Fibroblast of the aortic adventitia (primary cell): ENCODE results near the gene THOC3. TPM values are rescaled to one million over a fixed set of nuclear protein-coding genes. Genes with fewer than 3 reads are reported as not detected.
"Not testable (repeated sequence)": the region's sequence is repeated elsewhere in the genome, so short reads cannot be mapped to it uniquely, and the experiment has no call there.

Experiments used
- DNase-seq: peaks from one replicate; pipeline ENCODE4 v3.0.0-alpha.2; 2010; ENCODE audit warnings: low read depth
- H3K4me3 ChIP-seq: 2 replicates; pipeline ENCODE4 v1.5.1; 2011; ENCODE audit warnings: low read depth, mild to moderate bottlenecking, control low read depth, low read length, moderate library complexity
- total RNA-seq: library from RNA; depleted of rRNA; stranded (reverse); fragments of >200 nt; gene quantifications from 2 replicates; pipeline ENCODE4 v1.2.3, GENCODE V29; 2012; ENCODE audit warnings: low replicate concordance

Gene THOC3, protein sequence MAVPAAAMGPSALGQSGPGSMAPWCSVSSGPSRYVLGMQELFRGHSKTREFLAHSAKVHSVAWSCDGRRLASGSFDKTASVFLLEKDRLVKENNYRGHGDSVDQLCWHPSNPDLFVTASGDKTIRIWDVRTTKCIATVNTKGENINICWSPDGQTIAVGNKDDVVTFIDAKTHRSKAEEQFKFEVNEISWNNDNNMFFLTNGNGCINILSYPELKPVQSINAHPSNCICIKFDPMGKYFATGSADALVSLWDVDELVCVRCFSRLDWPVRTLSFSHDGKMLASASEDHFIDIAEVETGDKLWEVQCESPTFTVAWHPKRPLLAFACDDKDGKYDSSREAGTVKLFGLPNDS
- total RNA-seq = 14.8 and 19.0 TPM in 2 replicates

DNA sequence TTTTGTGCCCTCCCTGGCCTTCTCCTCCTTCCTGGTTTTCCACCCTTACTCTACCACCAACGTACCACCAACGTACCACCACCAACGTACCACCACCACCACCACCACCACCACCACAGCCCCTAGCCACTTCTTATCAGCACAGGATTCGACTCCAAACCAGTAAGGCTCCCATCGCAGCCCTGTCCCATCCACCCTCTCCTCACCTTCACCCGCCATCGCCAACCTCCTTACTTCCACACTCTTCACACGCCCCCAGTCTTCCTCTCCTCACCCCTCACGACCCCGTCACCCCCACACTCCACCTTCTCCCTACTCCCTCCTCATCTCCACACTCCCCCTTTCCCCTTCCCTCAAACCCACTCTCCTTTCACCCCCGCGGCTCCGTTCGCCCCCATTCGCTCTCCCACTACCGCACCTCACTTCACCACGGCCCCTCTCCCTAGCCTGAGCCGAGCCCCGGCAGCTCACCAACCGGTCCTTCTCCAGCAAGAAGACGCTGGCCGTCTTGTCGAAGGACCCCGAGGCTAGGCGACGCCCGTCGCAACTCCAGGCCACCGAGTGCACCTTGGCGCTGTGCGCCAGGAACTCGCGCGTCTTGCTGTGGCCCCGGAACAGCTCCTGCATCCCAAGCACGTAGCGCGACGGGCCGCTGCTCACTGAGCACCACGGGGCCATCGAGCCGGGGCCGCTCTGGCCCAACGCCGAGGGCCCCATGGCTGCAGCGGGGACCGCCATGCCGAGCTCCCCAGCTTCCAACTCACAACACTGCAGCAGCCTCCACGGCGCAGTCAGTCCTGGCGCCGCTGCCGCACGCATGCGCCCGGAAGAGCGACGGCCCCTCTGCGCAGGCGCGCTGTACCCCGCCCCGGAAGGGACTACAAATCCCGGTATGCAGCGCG, at the start of gene THOC3:
THOC3 (minus strand) TSS at position 845 of the 902 bp plus-strand sequence; CDS start at position 738, 107 bp downstream.
- H3K4me3 ChIP-seq = peak within 1 kb of the TSS; percentile 65
- peak; percentile 62 for DNase-seq

DNA sequence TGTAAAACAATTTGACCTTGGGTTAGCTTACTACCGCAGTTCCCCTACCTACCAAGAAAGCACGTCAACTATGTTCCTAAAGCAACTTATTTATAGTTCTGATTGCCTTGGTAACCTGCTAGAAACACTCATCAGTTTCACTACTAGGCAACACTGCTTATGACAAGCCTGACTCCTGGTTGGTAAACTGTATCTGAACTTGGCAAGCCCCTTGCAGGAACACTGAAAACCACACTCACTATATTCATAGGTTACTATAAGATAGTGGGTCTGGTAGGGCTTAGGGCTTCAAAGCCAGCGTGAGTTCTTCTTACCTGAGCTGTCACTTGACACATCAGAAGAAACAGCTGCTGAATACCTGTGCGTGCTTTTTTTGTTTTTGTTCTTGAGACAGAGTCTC, 49.2 kb upstream of the THOC3 start:
- DNase-seq, H3K4me3 ChIP-seq: not testable (repeated sequence)

DNA sequence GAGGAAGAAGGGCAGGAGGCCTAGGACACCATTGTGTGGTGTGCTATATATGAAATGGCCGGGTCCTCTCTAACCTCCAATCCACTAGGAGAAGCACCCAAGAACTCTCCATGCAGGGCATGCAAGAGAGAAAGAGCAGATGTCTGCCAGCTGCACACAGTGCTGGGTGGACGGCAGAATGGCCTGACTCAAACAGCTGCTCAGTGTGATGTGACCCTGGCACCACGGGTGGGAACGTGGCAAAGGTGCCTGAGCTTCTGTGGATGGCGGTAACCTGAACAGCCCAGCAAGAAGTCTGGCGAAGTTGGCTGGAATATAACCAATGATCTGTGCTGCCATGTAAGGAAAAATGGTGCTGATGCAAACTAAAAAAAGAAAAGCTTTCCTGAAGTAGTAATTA, 46.2 kb upstream of the THOC3 start:
- not testable (repeated sequence) for DNase-seq, H3K4me3 ChIP-seq

DNA sequence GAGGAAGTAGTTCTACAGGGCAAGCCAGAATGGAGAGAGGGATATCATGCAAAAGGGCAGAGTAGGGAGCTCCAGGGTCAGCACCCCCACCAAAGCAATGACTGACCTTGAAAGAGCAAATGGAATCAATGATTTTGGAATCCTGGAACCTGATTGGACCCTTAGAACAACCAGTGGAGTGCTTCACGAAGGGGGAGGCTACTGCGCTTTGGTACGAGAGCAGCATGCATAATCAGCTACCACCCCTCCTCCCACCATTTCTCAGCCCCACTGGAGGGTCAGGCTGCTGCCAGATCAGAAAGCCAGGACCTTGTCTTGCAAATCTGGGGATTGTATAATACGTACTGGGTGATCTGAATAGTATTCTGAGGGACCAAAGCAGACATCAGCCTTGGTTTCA, 43.0 kb upstream of the THOC3 start:
- not testable (repeated sequence) for DNase-seq, H3K4me3 ChIP-seq

DNA sequence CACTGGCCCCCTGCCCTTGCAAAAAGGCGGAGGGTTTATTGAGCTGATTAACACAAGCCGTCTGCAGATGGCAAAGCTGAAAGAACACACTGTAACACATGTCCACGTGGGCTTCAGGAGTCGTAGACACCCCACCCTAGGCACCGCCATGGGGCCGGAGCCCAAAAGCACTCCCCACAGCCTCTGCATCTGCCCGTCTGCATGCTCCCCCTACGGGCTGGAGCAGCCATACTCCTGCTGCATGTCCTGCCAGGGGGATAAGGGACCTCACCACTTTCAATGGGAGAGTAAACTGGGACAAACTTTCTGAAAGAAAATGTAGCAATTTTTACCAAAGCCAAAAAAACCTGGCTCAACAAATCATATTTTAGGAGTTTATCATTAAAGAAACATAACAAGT, 42.1 kb upstream of the THOC3 start:
- not testable (repeated sequence) for H3K4me3 ChIP-seq, DNase-seq

DNA sequence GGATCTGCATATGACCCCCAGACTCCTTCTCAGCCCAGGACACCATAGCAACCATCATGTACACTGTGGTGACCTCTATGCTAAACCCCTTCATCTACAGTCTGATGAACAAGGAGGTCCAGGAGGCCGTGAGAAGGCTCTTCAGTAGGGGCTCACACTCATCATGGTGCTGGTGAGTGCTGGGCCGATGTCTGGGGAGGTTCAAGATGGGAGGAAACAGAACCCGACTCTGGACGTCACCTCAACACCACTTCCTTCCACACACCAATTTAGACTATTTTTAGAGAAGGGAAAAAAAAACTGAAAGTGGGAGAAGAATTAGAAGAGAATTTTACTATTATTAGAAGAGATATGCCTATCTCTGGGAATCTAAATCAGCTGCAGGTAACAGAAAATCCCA, 39.1 kb upstream of the THOC3 start:
- not testable (repeated sequence) for DNase-seq, H3K4me3 ChIP-seq

DNA sequence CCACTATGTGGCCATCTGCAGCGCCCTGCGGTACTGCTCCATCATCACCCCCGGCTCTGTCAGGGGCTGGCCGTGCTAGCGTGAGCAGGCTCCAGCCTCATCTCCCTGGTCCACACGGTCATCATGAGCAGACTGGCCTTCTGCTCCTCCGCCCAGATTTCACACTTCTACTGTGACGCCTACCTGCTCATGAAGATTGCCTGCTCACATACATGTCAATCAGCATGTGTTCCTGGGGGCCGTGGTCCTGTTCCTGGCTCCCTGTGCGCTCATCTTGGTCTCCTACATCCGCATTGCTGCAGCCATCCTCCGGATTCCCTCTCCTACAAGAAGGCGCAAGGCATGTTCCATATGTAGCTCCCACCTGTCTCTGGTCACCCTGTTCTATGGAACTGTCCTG, 38.7 kb upstream of the THOC3 start:
- H3K4me3 ChIP-seq, DNase-seq: not testable (repeated sequence)

DNA sequence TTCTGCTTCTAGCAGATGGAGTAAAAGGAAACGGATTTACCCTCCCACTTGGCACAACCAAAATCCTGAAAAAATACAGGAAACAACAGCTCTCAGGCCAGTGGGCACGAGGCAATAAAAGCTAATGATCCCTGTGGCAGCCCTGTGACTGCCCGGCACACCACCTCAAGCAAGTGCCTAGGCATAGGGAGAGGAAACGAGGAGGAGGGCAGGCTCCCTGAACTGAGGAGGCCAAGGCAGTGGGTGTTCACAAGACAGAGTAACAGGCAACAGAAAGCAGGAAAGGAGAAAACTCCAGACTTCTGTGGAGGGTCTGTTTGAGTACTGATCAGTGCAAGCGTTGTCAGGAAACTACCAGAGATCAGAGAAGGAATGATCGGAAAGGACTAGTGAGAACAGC, 29.9 kb upstream of the THOC3 start:
- DNase-seq, H3K4me3 ChIP-seq: not testable (repeated sequence)

DNA sequence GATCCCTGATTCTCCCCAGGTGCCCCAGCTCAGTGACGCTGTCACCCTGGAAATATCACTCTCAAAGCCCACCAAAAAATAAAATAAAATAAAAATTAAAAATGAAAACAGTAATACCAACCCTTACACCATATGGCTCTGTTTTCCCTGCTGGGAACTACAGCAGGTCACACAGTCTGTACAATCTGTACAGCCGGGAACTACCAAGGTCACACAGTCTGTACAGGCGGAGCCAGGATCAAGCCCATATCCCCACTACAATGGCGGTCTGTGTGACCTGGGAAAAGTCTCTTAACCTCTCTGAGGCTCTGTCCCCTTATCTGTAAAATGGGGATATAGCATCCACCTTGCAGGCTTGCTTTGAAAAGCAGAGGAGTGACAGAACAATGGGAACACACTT, 29.4 kb upstream of the THOC3 start:
- DNase-seq, H3K4me3 ChIP-seq: not testable (repeated sequence)

DNA sequence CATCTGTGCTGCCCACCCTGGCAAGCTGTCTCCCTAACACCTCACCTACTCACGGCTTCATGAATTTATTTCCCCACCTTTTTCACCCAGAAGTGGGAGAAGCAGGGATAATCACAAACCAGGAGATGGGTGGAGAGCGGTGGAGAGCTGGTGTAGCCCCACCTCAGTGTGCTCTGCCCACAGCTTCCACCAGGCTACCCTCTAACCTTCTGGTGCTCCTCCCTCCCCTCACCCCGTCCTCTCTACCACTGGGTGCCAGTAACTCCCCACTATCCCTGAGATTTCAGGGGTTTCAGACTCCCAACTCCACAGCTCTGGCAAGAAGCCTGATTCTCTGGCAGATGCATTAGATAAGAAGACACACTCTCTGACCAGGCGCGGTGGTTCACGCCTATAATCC, 28.7 kb upstream of the THOC3 start:
- not testable (repeated sequence) for H3K4me3 ChIP-seq, DNase-seq

DNA sequence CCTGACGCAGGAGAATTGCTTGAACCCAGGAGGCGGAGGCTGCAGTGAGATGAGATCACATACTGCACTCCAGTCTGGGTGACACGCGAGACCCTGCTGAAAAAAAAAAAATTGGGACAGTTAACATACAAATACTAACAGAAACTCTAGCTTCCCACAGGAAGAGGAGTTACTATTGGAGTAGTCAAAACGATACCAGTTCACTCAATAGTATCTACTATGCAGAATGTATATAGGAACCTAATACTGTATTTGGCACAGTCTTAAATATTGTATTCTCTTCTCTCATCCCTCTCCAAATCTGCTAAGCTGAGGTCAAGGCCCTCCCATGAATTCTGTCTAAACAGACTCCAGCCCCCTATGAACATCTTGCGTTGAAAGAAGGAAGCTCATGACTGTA, 27.4 kb upstream of the THOC3 start:
- not testable (repeated sequence) for DNase-seq, H3K4me3 ChIP-seq

DNA sequence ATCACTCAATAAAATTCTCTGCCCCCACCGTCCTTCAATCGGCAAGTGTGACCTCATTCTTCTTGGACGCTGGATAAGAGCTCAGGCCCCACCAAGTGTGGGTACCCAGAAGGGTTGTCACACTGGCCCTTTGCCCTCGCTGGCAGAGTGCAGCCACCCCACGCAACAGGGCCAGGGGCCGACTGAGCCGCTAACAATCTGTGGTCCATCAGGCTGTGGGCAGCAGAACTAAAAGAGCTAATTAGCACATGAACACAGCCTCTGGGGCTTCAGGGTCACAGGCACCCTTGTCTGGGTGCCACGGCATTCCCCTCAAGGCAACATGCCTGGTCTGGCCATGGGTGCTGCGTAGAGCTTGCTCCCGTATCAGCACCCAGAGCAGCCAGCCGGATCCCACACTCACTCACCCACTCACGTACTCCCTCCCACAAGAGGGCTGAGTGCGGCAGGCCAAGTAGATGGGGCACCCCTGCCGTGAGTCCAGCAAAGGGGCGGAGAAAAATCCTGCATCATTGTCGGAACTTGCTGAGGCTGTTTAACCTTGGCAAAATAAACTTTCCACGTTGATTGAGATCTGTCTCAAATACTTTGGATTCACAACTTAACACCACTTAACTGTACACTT, 11.4 kb upstream of the THOC3 start:
- H3K4me3 ChIP-seq, DNase-seq: not testable (repeated sequence)

DNA sequence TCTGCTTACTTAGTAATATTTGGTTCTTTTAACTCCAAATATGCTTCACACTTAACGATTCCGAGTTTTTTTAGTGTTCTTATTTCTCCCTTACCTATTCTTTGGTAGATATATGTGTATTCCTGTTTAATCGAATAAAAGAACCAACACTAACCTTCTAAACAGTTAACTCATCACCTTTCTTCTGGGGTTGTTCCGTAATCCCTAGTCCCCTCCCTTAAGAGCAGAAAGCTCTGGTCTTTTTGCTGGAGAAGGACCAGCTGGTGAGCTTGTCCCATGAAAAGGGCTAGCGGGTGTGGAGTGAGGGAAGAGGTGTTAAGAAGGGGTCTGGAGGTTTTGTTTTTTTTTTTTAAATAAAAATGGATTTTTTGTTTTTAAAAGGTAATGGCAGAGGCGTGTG, 266 bp upstream of the THOC3 start:
- DNase-seq = not testable (repeated sequence)
- peak overlapping the region; percentile 46 for H3K4me3 ChIP-seq

DNA sequence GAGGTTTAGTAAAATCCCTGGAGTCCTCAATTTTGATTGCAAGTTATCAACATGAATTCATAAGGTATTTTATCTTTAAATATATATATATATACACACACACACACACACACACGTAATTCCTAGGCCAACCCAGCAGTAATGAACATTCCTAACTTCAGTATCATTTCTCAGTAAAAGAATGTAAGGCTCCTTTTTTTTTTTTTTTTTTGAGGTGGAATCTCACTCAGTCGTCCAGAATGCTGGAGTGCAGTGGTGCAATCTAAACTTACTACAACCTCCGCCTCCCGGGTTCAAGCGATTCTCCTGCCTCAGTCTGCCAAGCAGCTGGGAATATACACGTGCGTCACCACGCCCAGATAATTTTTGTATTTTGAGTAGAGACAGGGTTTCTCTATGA, 5.8 kb downstream of the THOC3 start:
- not testable (repeated sequence) for DNase-seq, H3K4me3 ChIP-seq

DNA sequence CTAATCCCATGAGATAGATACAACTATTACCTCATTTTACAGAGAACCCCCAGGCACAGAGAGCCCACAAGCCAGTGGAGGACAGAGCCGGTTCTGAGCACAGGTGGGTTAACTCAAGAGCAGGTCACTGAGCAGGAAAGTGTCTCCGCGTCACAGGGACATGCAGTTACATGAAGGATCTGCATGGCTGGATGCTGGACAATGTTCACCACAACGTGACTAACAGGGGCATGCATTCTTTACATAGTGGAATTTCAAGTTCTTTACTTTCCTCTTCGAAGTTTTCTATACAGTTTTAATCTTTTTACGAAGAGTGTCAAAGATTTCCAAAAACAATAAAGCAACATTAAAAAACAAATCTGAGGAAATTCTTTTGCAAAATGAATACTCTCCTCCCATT, 7.9 kb downstream of the THOC3 start:
- H3K4me3 ChIP-seq, DNase-seq: not testable (repeated sequence)

DNA sequence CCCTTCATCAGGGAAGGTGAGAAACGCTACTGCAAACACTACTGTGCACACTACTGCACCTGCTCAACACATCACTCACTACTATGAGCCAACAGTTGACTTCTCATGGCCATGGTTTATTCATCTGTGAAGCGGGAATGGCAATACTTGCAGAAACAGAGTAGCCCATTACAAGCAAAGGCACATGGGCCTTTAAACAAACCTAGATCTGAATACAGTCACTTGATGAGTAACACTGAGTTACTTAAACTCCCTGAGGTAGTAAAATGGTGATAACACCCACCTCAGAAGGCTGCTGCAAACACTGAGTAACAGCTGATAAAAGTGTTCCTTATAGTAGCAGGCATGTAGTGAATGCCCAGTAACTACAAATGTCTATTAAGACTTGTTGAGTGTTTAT, 9.6 kb downstream of the THOC3 start:
- DNase-seq, H3K4me3 ChIP-seq: not testable (repeated sequence)

DNA sequence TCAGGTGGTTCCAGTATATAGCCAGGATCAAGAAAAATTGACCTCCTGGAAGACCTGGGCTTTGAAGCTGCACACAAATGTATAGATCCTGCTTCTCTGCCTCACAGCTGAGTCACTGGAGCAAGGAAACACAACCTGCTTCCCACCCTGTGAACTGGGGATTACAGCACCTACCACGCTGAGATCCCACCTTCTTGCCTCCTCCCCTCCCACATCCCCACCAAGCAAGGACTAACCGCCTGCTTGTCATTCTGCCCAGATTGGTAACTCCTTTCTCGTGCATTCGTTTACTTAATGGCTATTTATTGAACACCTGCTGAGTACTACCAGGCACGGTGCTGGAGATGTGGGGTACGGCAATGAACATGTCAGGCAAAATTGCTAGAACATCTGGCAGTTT, 14.0 kb downstream of the THOC3 start:
- not testable (repeated sequence) for H3K4me3 ChIP-seq, DNase-seq

DNA sequence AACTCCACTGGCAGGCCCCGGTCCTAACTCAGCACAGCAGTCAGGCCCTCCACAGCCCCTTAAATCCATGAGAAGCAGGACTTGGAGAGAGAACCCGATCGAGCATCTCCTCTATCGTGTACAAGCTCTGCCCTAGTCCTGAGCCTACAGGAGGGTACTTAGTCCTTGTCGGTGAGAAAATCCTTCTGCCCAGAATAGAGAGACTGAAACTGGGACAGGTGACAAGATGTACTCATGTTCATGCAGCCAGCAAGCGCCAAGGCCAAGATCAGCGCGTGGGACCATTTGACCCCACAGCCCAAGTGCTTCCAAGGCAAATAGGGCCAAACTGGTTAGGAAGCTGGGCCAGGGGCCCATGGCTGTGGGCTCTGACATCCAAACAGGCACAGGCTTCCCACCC, 15.3 kb downstream of the THOC3 start:
- not testable (repeated sequence) for H3K4me3 ChIP-seq, DNase-seq

DNA sequence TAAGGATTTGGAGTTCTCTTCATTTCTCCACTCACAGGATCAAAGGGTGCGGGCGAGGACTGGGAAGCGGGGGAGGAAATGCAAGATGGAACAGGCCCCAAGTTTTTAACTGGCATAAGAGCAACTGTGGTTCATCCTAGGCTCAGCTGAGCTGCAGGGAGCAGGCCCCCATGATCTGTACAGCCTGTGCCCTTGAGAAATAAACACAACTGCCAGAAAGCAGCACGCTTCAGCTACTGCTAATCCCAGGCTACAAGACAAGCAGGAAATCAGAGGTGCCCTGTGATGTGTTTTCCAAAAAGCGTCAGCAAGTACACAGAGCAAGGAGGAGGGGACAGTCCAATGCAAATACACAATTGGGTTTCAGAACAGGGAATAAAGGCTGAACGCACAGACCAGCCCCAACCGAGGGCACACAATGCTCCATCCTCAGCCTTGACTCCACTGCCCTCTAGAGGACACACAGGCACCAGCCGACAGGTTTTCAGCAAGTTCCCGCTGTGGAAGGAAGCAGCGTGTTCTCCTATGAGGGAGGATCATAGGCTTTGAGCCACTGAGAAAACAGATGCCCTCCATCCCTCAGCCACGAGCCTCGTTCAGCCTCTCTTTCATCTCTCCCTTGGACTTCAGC, 16.7 kb downstream of the THOC3 start:
- not testable (repeated sequence) for DNase-seq, H3K4me3 ChIP-seq
